Fibroblast of pulmonary artery (primary cell): Measurements from ENCODE around the gene SETBP1.

Experiments used
- DNase-seq: peaks from one replicate; pipeline ENCODE4 v3.0.0-alpha.2; 2010; ENCODE audit warnings: low read depth
- H3K4me3 ChIP-seq: replicated peaks from 2 replicates; pipeline ENCODE4 v1.5.1; 2011; ENCODE audit warnings: low read depth, mild to moderate bottlenecking, control low read depth, low read length, moderate library complexity
- TF ChIP-seq, protein P1 (sequence below): IDR thresholded peaks from 2 replicates; pipeline ENCODE4 v1.5.1; 2011; ENCODE audit warnings: mild to moderate bottlenecking, control low read depth, low read length, inconsistent platforms; ENCODE audit errors: missing control alignments

SETBP1 gene

GRCh38 chr18:44960580-44960979 lies 279.9 kb downstream of the SETBP1 start:
- no peak overlapping the region for H3K4me3 ChIP-seq
- TF ChIP-seq, protein P1, sequence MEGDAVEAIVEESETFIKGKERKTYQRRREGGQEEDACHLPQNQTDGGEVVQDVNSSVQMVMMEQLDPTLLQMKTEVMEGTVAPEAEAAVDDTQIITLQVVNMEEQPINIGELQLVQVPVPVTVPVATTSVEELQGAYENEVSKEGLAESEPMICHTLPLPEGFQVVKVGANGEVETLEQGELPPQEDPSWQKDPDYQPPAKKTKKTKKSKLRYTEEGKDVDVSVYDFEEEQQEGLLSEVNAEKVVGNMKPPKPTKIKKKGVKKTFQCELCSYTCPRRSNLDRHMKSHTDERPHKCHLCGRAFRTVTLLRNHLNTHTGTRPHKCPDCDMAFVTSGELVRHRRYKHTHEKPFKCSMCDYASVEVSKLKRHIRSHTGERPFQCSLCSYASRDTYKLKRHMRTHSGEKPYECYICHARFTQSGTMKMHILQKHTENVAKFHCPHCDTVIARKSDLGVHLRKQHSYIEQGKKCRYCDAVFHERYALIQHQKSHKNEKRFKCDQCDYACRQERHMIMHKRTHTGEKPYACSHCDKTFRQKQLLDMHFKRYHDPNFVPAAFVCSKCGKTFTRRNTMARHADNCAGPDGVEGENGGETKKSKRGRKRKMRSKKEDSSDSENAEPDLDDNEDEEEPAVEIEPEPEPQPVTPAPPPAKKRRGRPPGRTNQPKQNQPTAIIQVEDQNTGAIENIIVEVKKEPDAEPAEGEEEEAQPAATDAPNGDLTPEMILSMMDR = no peak
- no peak for DNase-seq

DNA sequence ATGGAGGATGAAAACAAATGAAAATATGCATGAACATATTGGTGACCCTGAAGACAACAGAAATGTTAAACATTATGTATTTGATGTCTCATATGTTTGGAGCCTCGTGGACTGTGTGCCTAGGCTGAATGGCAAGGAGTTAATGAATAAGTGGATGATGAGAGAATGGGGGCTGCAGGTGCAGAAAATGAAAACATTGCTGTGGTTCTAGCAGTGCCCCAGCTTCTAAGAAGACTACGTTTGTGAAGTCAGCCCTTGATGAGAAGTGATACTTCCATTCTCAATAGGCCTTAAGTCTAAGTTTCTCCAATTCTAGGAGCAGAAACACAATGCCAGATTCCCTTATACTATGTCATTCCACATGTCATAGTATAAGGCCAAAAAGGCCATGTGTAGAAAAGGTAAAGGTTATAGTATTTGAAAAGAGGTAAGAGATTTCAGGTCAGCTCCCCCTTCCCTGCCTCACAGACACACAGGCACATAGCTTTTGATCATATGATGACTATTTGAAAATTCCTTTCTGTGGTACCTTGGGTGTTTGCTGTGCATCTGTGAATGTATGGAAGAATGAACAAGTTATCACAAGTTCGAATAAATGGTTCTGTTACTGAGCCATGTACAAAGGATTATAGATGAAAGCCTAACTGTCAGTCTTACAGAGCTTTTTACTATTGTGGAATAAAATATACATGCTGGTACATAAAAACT lies 280.8 kb downstream of the SETBP1 start:
- no peak for DNase-seq
- H3K4me3 ChIP-seq = no peak overlapping the region
- TF ChIP-seq, protein P1 = no peak

DNA sequence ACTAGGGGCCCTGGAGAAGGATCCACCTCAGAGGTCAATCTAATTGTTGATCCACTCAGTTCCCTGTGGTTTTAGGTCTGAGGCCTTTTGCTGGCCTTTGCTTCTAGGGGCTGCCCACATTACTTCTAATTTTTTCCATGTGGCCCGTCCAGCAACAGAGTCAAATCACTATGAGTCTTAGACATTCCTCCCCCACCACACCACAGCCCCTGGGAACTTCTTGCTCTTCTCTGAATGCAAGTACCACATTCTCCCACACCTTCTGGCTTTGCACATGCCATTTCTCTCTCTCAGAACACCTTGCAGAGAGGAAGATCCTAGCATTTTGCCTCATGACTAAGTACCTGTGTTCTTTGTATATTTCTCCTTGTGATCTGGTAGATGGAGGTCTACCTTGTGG lies 286.9 kb downstream of the SETBP1 start:
- H3K4me3 ChIP-seq = no peak overlapping the region
- DNase-seq = no peak
- TF ChIP-seq, protein P1 = no peak

DNA sequence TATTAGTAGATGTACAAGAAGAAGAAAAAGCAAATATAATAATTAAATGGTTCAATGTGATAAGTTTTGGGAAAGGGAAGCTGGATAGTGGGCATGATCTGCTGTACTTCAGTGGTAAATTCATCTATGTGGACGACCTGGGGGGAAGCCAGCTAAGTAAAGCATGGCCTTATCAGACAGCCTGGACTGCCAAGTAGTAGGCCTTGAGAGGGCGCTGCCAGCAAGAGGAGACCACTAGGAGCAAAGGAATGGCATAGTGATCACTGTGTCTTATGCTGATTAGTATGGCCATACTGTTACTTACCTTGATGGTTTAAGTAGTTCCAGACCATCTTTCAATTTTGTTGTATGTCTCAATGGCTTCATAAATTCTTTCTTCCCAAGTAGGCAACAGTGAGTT lies 287.6 kb downstream of the SETBP1 start:
- H3K4me3 ChIP-seq = no peak overlapping the region
- TF ChIP-seq, protein P1 = no peak
- DNase-seq = no peak

DNA sequence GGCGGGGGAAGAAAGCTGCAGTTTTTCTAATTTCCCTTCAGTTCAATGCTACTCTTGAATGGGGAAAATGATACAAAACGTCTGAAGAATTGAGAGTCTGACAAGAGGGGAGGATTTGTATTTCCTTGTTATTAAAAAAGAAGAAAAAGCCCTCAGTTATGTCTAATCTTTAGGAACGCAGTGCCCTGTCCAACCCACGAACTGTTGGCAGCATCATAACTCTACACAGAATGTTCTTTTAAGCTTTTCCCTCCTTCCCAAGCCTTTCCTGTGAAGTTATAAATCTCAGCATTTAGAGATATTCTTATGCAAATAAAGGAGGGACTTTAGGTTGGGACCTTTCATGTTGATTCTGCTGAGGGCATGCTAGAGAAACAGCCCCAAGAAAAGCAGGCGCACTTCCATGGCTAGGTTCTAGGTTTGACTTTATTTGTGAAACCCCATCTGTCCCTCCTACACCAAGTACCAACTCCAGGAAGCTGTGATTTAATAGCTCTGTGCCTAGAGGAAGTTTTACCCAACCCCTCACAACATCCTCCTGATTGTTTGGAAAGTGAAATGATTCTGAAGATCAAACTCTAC lies 288.6 kb downstream of the SETBP1 start:
- TF ChIP-seq, protein P1 = no peak
- no peak for DNase-seq
- H3K4me3 ChIP-seq = no peak overlapping the region

- H3K4me3 ChIP-seq = no peak overlapping the region
- DNase-seq = peak; percentile 17
- TF ChIP-seq, protein P1 = peak; percentile 21
These were observed 292.6 kb downstream of the SETBP1 start for GRCh38 chr18:44973282-44973681.

DNA sequence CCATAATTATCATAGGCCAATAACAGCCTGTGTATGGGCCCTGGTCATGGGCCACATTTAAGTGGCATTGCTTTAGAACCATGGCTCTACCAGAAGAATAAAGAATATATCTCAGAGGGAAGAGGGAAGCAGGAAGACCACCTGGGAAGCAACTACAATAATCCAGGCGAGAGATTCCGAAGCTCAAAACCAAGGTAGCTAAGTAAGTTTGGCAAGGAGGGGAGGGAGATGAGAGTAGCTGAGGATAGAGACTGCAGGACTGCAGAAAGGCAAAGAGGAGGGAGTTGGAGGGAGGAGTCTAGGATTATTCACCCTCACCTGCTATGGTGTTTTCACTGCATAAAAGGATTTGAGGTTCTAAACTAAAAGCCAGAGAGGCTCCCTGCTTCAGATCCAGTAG lies 293.5 kb downstream of the SETBP1 start:
- TF ChIP-seq, protein P1 = no peak

More for the DNA sequence above, 293.5 kb downstream of the SETBP1 start:
- DNase-seq = no peak
- no peak overlapping the region for H3K4me3 ChIP-seq
